ENCODE data around the gene ZSCAN22. TPM values are rescaled to one million over a fixed set of nuclear protein-coding genes. Genes with fewer than 3 reads are reported as not detected.

The ZSCAN22 gene
- total RNA-seq, 1 experiment from 2014 or later, result not detected

GRCh38 chr19:58349590-58349989 lies 22.8 kb downstream of the ZSCAN22 start:
- no peak overlapping the region for H3K27ac ChIP-seq
- H3K9me2 ChIP-seq (ENCODE audit: insufficient read depth), result no peaks in the 10 kb centered on the region
- no peaks in the 10 kb centered on the region for H3K9me3 ChIP-seq (ENCODE audit: insufficient read depth, low read depth)
- H3K4me3 ChIP-seq, result no peak overlapping the region
- no peaks in the 10 kb centered on the region for H4K20me1 ChIP-seq (ENCODE audit: insufficient read depth)
- BruUV-seq (replicated peaks), result no TSS peak
- no peak for DNase-seq
- no peaks in the 10 kb centered on the region for H3K27me3 ChIP-seq (ENCODE audit: insufficient read depth, low read depth)
- H3K36me3 ChIP-seq (ENCODE audit: low read depth), result no peaks in the 10 kb centered on the region
- ChIA-PET CTCF (no interaction called here), POLR2A (ENCODE audit: unreplicated experiment) (no interaction called here)
- no peaks in the 10 kb centered on the region for H3F3A ChIP-seq (ENCODE audit: insufficient read depth, low read depth)
- TF ChIP-seq EZH2 (IDR thresholded peaks at IDR 0.05; ENCODE audit: low read depth) (no peak), CTCF (conservative IDR thresholded peaks at IDR 0.05) (no peak)
- no peaks in the 10 kb centered on the region for H3K79me2 ChIP-seq (ENCODE audit: low read depth)
- no peak overlapping the region for H2AFZ ChIP-seq
- H3K4me1 ChIP-seq (replicated peaks; ENCODE audit: insufficient read depth), result no peaks in the 10 kb centered on the region
- intact Hi-C loops (cut with micrococcal nuclease; ENCODE audit: unreplicated experiment), result no loop called here
- no peak overlapping the region for H3K4me2 ChIP-seq

GRCh38 chr19:58350001-58350861 lies 23.4 kb downstream of the ZSCAN22 start:
- BruUV-seq (replicated peaks), result no TSS peak

GRCh38 chr19:58350871-58351557 lies 24.2 kb downstream of the ZSCAN22 start:
- H3K79me2 ChIP-seq (ENCODE audit: low read depth), result no peaks in the 10 kb centered on the region
- H3F3A ChIP-seq (ENCODE audit: insufficient read depth, low read depth), result no peaks in the 10 kb centered on the region
- H3K27me3 ChIP-seq (ENCODE audit: insufficient read depth, low read depth), result no peaks in the 10 kb centered on the region
- BruUV-seq (replicated peaks), result no TSS peak
- H3K4me2 ChIP-seq, result no peak overlapping the region
- no peaks in the 10 kb centered on the region for H3K4me1 ChIP-seq (replicated peaks; ENCODE audit: insufficient read depth)
- no peaks in the 10 kb centered on the region for H4K20me1 ChIP-seq (ENCODE audit: insufficient read depth)
- CTCF ChIA-PET, result no interaction called here
- no peaks in the 10 kb centered on the region for H3K9me2 ChIP-seq (ENCODE audit: insufficient read depth)
- H3K4me3 ChIP-seq, result no peak overlapping the region
- H3K36me3 ChIP-seq (ENCODE audit: low read depth), result no peaks in the 10 kb centered on the region
- intact Hi-C loops (cut with micrococcal nuclease; ENCODE audit: unreplicated experiment), result no loop called here
- POLR2A ChIA-PET (ENCODE audit: unreplicated experiment), result interaction anchor here (0.6 kb wide), 1 partner anchor 81 kb away, joined by 3 read pairs; no protein-coding TSS in a partner anchor
- no peaks in the 10 kb centered on the region for H3K9me3 ChIP-seq (ENCODE audit: insufficient read depth, low read depth)
- DNase-seq, result no peak
- TF ChIP-seq EZH2 (IDR thresholded peaks at IDR 0.05; ENCODE audit: low read depth) (no peak), CTCF (conservative IDR thresholded peaks at IDR 0.05) (no peak)
- no peak overlapping the region for H2AFZ ChIP-seq
- H3K27ac ChIP-seq, result no peak overlapping the region

More at GRCh38 chr19:58350001-58350861, 23.4 kb downstream of the ZSCAN22 start:
- Histone ChIP-seq H2AFZ (no peak overlapping the region), H3K9me3 (ENCODE audit: insufficient read depth, low read depth) (no peaks in the 10 kb centered on the region), H3K79me2 (ENCODE audit: low read depth) (no peaks in the 10 kb centered on the region), H3K27ac (no peak overlapping the region), H3F3A (ENCODE audit: insufficient read depth, low read depth) (no peaks in the 10 kb centered on the region), H3K4me1 (replicated peaks; ENCODE audit: insufficient read depth) (no peaks in the 10 kb centered on the region), H3K27me3 (ENCODE audit: insufficient read depth, low read depth) (no peaks in the 10 kb centered on the region), H3K9me2 (ENCODE audit: insufficient read depth) (no peaks in the 10 kb centered on the region), H3K36me3 (ENCODE audit: low read depth) (no peaks in the 10 kb centered on the region), H3K4me2 (no peak overlapping the region), H3K4me3 (no peak overlapping the region), H4K20me1 (ENCODE audit: insufficient read depth) (no peaks in the 10 kb centered on the region)
- POLR2A ChIA-PET (ENCODE audit: unreplicated experiment), result no interaction called here
- TF ChIP-seq CTCF (conservative IDR thresholded peaks at IDR 0.05) (no peak), EZH2 (IDR thresholded peaks at IDR 0.05; ENCODE audit: low read depth) (no peak)
- CTCF ChIA-PET, result no interaction called here
- intact Hi-C loops (cut with micrococcal nuclease; ENCODE audit: unreplicated experiment), result no loop called here
- DNase-seq, result no peak

Data from PC-9 (cell line).